GM21360 (cell line): Measurements from ENCODE around the gene METTL27.
A peak's percentile ranks its signal among the peaks of the same experiment; 100 is the strongest.
"Not testable (repeated sequence)": the region's sequence is repeated elsewhere in the genome, so short reads cannot be mapped to it uniquely, and the experiment has no call there.

Source experiments
- ATAC-seq: cut with Tn5 transposase; IDR thresholded peaks from one replicate; pipeline ENCODE4 v1.9.1; 2021; ENCODE audit warnings: mild to moderate bottlenecking, moderate library complexity; ENCODE audit not compliant: unreplicated experiment

The METTL27 gene, protein sequence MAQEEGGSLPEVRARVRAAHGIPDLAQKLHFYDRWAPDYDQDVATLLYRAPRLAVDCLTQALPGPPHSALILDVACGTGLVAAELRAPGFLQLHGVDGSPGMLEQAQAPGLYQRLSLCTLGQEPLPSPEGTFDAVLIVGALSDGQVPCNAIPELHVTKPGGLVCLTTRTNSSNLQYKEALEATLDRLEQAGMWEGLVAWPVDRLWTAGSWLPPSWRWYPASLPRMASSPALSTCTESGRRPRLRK

DNA sequence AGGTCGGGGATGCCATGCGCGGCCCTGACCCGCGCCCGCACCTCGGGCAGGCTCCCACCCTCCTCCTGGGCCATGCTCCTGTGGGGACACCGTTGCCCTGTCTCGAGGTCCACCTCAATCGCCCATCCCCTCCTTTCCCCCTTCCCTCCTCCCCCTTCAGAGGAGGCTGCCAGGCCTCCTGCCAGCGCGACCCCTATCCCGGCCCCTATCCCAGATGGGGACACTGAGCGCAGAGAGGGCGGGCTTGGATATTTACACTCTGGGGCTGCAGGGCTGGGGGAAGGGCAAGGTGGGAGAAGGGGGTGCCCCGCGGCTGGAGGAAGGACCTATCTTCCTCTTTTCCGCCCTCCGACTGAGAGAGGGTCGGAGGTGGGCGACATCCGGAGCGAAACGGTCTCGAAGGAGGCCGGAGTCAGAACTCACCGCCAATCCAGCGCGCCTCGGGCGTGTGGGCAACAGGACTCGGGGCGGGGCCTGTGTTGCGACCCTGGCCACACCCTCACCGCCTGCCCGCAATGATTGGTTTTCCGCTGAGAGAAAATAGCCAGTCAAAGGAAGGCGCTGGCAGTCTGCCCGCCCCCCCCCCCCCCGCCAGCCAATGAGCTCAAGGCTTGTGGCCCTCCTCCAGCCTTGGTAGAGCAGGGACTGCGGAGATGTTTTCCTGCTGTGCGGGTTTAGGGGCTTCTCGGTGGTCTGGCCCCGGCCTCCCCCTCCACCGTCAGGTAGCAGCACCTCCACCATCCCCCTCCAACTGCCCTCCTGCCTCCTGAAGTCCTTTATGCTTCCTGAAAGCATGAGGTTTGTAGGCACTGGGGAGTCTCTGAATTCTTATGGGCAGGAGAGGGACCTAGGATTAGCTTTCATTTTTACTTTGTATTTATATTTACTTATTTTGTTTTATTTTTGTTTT lies at the start of gene METTL27:
METTL27 (minus strand) TSS at position 450 of the 910 bp plus-strand sequence; CDS start at position 74, 376 bp downstream.
- peak; percentile 84 for ATAC-seq

DNA sequence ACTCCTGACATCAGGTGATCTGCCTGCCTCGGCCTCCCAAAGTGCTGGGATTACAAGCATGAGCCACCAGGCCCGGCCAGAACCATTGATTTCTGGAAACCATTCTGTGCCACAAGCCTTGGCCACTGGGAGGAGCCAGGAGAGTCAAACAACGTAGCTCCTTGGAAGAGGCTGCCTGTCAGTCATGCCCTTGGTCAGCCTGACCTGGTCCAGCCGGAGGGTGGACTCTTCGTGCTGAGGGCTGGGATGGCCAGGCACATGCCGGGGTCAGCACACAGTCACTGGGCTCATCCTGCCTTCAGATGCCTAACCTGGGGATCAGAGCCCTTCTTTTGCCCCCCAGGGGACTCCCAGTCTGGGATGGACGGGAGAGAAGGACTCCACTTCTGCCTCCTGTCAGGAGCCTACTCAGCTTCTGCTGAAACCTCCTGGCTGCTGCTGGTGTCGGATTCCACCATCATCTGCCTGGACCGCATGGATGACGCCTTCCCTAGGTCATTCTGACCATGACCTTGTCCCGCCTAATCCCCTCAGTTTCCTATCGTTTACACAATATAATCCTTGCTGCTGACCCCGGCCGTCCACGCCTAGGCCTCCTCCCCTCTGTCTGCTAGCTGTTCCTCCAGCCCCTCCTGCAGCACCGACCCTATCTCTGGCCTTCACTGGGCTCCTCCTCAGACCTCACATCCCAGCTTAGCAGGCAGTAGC lies 49.0 kb upstream of the METTL27 start:
- ATAC-seq = no peak

DNA sequence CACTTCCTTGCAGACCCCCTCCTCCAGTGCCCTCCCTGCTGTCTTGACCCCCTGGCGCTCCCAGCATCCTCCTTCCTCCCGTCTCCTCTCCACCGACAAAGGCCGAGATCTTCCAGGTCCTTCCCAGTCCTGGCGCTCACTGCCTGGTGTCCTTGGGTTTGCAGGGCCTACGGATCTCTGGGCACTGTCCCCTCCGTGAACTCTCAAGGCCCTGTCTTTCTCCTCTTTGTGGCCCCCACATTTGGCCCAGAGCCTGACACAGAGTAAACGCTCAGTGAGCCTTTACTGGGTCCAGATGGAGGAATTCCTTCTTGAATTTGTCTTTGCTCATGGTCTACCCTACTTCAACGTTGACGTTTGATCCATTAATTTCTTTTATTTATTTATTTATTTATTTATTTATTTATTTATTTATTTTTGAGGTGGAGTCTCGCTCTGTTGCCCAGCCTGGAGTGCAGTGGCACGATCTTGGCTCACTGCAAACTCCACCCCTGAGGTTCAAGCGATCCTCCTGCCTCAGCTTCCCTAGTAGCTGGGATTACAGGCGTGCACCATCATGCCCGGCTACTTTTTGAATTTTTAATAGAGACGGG lies 48.3 kb upstream of the METTL27 start:
- ATAC-seq = no peak

DNA sequence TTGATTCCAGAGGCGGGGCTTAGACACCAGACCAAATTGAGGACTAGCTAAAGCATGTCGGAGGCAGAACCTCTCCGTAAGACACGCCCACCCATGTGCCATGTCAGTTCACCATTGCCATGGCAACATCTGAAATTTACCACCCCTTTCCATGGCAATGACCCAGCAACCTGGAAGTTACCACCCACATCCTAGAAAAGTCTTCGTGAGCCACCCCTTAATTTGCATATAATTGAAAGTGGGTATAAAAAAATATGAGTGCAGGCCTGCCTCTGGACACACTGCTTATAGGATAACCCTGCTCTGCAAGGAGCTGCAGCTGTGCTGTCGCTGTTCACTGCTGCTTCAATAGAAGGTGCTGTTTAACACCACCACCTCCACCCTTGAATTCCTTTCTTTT lies 46.6 kb upstream of the METTL27 start:
- ATAC-seq = no peak

DNA sequence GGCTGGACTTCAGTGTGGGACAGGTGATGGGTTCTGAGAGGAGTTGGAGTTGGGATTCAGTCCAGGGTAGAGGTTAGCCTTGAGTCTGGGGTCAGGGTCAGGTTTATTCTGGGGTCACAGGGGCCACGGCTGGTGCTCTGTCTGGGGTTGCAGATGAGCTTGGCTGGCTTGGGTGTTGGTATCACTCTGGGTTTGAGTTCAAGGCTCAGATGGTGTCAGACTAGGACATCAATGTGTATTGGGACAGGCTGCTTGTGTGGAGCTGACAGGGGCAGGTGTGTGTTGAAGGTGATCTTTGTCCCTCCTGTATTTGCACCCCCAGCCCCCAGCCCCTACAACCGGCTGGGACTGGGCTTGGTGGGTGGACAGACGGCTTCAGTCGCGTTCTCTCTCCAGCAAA lies 45.4 kb upstream of the METTL27 start:
- ATAC-seq = no peak

DNA sequence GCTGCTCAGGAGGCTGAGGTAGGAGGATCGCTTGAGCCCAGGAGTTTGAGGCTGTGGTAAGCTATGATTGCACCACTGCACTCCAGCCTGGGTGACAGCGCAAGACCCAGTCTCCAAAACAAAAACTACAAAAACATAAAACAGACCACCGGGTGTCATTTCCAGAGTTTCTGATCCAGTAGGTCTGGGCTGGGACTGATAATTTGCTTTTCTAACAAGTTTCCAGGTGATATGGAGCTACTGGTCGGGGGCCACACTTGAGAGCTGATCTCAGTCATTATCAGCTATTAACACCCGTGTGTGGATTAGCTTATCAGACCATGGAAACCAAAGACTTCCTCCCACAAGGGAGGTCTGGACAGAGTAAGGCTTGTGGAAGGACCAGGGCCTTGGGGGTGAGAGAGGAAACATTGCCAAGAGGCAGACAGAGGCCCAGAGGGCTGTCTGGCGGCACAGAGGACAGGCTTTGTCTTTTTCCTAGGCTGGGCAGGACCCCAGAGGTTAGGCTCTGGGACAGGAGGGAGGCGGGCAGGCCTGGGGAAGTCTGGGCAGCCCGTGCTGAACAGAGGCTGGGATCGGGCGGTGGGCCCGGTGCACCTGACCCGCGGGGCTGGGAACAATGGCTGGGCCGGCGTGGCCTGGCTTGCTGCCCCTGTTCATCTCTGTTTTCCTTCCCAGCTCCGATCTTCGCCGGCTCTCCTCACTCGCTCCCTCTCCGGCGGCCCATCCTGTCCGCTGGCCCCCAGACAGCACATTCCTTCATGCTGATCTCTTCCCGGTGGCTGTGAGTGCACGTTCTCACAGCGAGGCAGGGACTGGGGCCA lies 43.9 kb upstream of the METTL27 start:
- no peak for ATAC-seq

DNA sequence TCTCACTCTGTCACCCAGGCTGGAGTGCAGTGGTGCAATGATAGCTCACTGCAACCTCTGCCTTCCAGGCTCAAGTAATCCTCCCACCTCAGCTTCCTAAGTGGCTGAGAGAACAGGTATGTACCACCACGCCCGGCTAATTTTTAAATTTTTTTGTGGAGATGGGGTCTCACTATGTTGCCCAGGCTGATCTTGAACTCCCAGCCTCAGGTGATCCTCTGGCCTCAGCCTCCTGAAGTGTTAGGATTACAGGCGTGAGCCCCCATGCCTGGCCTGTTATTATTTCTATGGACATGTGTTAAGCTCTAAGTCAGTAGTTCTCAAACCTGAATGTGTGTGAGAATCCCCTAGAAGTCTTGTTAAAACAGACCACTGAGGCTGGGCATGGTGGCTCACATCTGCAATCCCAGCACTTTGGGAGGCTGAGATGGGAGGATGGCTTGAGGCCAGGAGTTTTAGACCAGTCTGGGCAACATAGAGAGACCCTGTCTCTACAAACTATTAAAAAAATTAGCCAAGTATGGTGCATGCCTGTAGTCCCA lies 43.2 kb upstream of the METTL27 start:
- no peak for ATAC-seq

DNA sequence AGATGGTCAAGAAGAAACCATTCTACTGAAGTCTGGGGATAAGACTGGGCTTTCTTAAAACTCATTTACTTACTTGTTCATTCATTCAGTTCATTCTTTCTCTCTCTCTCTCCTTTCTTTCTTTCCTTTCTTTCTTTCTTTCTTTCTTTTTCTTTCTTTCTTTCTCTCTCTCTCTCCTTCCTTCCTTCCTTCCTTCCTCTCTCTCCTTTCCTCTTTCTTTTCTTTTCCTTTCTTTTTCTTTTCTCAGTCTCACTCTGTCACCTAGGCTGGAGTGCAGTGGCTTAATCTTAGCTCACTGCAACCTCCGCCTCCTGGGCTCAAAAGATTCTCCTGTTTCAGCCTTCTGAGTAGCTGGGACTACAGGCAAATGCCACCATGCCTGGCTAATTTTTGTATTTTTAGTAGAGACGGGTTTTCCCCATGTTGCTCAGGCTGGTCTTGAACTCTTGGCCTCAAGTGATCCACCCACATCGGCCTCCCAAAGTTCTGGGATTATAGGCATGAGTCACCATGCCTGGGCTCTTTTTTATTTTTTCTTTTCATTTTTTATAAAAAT lies 42.6 kb upstream of the METTL27 start:
- ATAC-seq = not testable (repeated sequence)

DNA sequence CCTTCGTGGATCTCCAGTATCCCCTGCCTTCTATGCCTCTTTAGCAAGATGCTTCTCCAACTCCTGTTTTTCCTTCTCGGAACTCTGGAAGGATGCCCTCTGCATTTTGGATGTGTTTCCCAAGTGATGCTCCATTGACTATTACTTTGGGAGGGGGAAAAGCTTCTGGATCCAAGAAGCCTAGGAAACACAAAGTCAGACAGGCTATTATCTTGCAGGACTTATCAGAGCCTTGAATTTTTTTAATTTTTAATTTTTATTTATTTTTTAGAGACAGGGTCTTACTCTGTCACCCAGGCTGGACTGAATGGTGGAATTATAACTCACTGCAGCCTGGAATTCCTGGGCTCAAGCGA lies 39.7 kb upstream of the METTL27 start:
- ATAC-seq = no peak

DNA sequence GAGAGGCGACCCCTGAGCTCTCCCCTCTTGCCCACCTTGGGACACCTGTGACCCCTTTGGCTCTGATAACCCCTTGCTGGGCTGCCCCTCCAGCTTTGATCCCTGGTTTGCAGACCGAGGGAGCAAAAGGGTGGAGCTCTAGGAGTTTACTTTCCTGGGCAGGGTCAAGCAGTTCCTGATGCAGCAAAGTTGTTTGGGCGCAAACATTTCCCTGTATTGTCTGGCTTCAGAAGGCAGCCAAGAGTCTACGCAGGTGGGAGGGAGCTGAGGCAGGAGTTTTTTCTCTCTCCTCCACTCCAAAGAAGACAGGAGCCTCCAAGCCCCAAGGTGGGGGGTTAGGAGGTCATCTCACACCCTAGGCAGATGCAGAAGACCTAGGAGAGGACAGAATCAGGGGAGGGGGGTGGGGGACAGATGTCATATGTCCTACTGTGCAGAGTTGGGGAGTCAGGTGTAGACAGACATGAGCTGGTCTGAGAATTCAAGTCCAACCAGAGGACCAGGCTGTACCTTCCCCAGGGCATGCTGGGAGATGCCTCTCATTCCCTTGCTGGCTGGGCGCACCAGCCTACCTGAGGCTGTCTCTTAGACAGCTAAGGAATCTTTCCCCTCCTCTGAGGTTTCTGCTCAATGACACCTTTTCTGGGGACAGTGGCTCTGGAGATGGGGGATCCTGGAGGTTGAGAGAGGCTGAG lies 39.2 kb upstream of the METTL27 start:
- no peak for ATAC-seq

DNA sequence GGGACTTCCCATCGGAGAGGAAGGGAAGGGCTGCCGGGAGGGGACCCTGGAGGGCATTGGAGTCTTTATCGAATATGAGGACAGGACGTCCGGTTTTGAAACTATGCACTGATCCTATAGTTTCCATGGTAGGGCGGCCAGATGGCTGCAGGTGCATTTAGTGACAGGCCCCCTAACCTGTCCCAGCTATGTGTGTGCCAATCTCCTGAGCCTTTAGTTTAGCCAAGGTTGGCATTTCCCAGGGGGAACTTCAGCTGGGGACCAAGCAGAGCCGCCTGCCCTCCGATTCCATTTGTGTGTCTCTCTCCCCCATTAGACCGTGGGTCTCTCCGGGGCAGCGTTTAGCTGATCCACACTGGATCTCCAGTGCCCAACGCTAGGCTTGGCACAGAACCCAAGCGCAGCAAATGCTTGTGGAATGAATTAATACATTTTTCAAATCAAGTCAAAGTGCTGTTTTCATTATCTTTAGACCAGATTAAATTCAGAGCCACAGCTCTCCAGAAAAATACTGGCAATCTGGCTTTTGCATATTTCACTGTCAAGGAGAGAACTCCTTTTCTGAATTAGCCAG lies 38.5 kb upstream of the METTL27 start:
- no peak for ATAC-seq

DNA sequence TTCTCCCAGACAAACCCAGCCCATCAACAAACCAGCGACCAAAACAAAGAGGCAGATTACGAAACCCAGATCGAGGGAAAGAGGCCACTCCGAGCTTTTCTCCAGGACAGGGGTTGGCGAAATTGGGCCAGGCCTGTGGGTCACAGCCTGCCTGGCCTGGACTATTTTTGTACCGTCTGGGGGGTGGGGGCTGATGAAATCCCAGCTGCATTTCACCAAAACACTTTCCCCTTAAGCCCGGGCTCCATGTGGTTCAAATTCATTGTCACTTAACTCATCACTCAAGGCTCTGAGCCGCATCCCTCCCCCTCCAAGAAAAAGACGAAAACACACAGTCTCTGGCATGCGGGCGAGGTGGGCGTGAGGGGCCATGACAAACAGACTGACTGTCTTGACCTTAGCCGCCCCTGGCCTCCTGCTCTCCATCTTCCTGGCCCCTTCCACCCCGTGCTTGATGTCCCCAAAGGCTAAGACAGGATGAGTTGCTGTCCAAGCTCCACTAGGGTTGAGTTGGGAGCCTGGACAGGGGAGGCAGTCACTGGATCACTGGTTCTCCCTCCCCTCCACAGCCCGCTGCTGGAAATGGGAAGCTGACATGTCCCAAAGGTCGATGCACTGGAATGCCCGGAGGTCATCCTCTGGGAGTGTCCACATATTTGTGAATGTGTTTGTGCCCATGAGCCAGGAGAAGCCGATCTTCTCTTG lies 37.8 kb upstream of the METTL27 start:
- no peak for ATAC-seq

DNA sequence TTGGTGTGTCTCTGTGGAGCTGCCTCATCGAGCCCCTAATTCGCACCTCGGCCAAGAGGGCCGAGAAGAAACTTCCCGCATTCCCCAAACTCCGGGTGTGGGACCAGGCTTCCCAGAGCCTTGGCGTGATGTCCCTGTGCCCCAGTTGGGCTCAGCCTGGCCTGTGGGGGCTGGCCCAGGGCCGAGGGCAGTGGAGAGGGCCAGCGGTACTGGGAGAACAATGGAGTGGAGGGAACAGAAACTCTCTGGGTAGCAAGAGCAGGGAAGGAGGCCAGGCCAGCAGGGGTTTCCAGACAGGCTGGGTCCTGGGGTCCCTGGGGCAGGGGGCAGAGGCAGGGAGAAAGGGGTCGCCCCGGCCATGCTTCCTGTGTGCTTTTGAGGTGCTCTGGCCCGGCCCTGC lies 34.7 kb upstream of the METTL27 start:
- ATAC-seq = no peak

DNA sequence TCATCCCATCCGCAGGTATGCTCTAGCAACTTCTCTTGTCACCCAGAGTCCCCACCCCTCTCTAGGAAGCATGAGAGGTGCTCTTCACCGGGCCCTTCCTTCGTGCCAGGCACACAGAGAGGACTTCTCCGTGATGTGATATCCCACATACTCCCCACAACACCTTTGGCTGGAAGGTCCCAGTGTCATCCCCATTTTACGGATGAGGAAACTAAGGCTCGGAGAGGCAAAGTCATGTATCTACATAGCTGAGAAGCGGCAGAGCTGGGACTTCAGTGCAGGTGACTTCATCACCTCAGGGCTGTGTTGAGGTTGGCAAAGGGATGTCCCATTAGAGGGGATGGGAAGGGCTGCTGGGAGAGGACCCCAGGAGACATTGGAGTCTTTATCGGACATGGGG lies 34.0 kb upstream of the METTL27 start:
- ATAC-seq = no peak

DNA sequence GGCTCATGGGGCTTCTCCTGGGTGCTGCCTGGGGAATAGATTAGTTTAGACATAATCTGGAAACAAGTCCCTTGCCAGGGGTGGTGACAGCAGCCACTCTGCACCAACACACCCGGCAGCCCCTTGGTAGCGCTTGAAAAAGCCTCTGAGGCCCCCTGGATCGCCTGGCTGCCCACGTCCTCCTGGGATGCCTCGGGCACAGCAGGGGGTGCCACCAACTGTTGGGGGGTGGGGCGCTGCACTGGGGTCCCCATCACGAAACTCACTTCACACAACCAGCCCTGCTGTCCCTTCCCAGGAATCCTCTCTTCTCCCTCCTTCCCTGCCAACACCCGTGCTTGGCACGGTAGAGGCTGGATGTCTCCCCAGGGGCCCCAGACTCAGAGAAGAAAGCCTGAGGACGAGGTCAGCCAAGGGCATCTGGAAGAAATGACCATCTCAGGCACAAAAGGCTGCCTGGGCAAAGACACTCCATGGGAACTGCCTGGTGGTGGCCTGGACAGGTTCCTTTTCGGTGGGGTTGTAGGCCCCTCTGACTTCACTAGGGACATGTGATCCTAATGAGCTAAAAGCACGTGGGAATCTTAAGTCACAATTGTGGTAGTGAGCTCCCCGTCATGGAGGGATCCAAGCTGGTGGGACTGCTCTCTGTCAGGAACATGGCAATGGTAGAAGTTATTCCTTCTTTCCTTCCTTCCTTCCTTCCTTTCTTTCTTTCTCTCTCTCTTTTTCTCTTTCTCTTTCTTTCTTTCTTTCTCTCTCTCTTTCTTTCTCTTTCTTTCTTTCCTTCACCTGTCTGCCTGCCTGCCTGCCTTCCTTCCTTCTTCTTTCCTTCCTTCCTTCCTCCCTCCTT lies 30.0 kb upstream of the METTL27 start:
- no peak for ATAC-seq

DNA sequence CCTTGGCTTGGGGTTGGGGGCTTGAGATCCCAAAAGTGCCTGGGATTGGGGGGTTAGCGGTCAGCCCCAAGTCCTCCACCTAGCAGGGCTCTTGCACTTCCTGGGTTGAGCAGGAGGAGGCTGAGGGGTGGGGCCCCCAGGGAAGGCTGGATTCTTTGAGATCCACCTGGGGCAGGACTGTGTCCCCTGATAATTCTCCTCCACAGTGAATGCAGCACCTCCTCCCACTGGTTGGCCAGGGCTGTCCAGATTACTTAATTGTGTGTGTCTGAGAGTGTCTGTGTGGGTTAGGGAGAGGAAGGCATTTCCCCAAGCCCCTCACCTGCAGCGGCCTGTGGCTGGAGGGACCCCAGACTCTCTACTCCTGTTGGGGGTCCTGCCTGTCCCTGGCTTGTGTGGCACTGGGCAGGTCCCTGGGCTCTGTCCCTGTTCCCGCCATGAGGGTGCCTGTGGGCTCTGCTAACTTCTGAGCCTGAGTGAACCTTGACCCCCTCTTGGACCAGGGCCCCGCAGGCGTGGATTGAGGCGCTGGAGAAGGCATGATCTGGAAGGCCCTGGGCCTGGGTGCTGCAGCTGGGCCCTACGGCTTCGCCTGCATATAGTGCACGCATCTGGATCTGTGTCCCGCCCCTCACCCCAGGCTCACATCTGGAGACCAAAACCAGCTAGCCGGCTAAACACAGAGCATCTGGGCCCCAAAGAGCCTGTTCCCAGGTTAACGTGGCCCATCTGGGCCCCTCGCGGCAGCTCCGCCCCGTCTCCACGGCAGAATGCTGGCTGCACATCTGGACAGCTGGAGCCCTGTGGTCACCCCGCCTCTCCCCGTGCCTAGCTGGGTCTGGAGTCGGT lies 29.1 kb upstream of the METTL27 start:
- ATAC-seq = no peak
